ENCODE results near the gene DPP9. TPM values are rescaled to one million over a fixed set of nuclear protein-coding genes. Genes with fewer than 3 reads are reported as not detected.

Gene DPP9
- total RNA-seq, 2 experiments from 2014 or later = 40.2 to 63.8 TPM

DNA sequence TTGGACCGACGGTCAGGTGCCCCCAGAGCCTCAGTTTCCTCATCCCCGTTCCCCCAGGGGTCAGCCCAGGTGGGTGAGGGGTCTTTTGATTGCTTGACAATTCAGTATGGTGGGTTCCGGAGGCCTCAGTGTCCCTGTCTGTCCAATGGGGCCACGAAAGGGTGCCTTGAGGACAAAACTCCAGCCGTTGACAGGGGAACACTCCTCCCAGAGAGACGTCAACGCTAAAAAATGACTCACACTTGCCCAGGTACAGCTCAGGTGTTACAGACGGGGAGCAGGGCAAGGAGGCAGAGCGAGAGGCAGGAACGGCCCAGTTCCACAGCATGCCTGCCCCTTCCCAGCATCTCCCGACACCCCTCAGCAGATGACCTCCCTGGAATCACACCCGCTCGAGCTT, 82.5 kb downstream of the DPP9 start:
- Histone ChIP-seq H3K36me3 (ENCODE audit: insufficient read depth, low read length) (no peaks in the 10 kb centered on the region), H4K20me1 (ENCODE audit: insufficient read depth, low read length) (no peaks in the 10 kb centered on the region), H2AFZ (ENCODE audit: low read length) (no peak overlapping the region), H3K4me2 (ENCODE audit: low read length) (peak overlapping the region; percentile 99), H3K4me1 (ENCODE audit: insufficient read depth, low read length, poor library complexity, severe bottlenecking) (peaks cover 28% of the 10 kb centered on the region), H3K9me2 (ENCODE audit: insufficient read depth, low read length) (no peaks in the 10 kb centered on the region), H3K27ac (ENCODE audit: low read depth, low read length, poor library complexity, severe bottlenecking) (no peak overlapping the region), H3K4me3 (ENCODE audit: low read depth, low read length, poor library complexity, severe bottlenecking) (peak overlapping the region; percentile 94), H3K79me2 (ENCODE audit: insufficient read depth, low read depth, low read length) (peaks cover 17% of the 10 kb centered on the region; the same call in 1 of the 2 replicates), H3K9me3 (ENCODE audit: low read length) (no peaks in the 10 kb centered on the region)
- TF ChIP-seq, protein P1, sequence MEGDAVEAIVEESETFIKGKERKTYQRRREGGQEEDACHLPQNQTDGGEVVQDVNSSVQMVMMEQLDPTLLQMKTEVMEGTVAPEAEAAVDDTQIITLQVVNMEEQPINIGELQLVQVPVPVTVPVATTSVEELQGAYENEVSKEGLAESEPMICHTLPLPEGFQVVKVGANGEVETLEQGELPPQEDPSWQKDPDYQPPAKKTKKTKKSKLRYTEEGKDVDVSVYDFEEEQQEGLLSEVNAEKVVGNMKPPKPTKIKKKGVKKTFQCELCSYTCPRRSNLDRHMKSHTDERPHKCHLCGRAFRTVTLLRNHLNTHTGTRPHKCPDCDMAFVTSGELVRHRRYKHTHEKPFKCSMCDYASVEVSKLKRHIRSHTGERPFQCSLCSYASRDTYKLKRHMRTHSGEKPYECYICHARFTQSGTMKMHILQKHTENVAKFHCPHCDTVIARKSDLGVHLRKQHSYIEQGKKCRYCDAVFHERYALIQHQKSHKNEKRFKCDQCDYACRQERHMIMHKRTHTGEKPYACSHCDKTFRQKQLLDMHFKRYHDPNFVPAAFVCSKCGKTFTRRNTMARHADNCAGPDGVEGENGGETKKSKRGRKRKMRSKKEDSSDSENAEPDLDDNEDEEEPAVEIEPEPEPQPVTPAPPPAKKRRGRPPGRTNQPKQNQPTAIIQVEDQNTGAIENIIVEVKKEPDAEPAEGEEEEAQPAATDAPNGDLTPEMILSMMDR (conservative IDR thresholded peaks at IDR 0.05; ENCODE audit: low read length) = no peak
- no peak for TF ChIP-seq EZH2phosphoT487 (IDR thresholded peaks at IDR 0.05; ENCODE audit: borderline replicate concordance, low read depth, low read length)
- intact Hi-C loops (cut with micrococcal nuclease; ENCODE audit: unreplicated experiment) = no loop called here
- ChIA-PET POLR2A (interaction anchor here (1.0 kb wide), 1 partner anchor 13 kb away, joined by 3 read pairs; no protein-coding TSS in a partner anchor), CTCF (ENCODE audit: unreplicated experiment) (no interaction called here)
- BruUV-seq (replicated peaks) = no TSS peak
- DNase-seq (ENCODE audit: low spot score) = no peak

DNA sequence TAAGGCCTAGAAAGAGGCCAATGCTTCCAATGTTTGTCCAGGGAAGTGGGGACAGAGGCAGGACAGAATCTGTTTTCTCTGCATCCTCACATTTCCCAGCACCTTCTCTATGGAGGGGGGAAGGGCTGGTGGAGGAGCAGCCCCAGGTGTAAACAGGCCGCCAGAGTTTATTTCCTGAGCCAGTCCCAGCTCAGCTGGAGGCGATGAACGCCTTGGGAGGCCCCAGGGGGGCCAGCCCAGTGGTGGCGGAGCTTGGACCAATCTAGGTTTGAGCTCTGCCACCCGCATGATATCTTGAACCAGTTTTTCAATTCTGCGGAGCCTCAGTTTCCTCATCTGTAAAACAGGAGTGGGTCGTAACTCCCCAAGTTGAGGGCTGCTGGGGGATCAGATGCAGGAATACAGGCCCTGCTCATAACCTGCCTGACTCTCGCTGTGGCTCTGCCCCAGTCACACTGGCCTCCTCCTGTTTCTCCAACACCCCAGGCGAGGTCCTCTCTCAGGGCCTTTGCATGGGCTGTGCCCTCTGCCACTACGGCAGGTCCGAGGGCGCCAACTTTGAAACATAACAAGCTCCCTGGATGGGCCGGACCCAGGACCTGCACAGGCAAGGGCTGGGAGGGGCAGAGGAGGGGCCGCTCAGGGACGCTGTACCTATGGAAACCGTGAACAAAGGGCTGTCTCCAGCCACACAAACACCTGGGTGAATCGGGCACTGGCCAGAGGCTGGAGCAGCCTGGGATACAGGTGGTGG, 83.2 kb downstream of the DPP9 start:
- no TSS peak for BruUV-seq (replicated peaks)
- no peaks in the 10 kb centered on the region for H3K9me3 ChIP-seq (ENCODE audit: low read length)
- no peak for DNase-seq (ENCODE audit: low spot score)
- H3K9me2 ChIP-seq (ENCODE audit: insufficient read depth, low read length) = no peaks in the 10 kb centered on the region
- CTCF ChIA-PET (ENCODE audit: unreplicated experiment) = no interaction called here
- H3K4me1 ChIP-seq (ENCODE audit: insufficient read depth, low read length, poor library complexity, severe bottlenecking) = peaks cover 33% of the 10 kb centered on the region
- TF ChIP-seq, protein P1 (conservative IDR thresholded peaks at IDR 0.05; ENCODE audit: low read length) = no peak
- TF ChIP-seq EZH2phosphoT487 (IDR thresholded peaks at IDR 0.05; ENCODE audit: borderline replicate concordance, low read depth, low read length) = no peak
- H3K36me3 ChIP-seq (ENCODE audit: insufficient read depth, low read length) = no peaks in the 10 kb centered on the region
- peak overlapping the region; percentile 42 for H3K27ac ChIP-seq (ENCODE audit: low read depth, low read length, poor library complexity, severe bottlenecking)
- POLR2A ChIA-PET = interaction anchor here (1.0 kb wide), 1 partner anchor 13 kb away, joined by 3 read pairs; no protein-coding TSS in a partner anchor
- no peak overlapping the region for H2AFZ ChIP-seq (ENCODE audit: low read length)
- intact Hi-C loops (cut with micrococcal nuclease; ENCODE audit: unreplicated experiment) = no loop called here
- peak overlapping the region; percentile 99 for H3K4me2 ChIP-seq (ENCODE audit: low read length)
- H3K4me3 ChIP-seq (ENCODE audit: low read depth, low read length, poor library complexity, severe bottlenecking) = peak overlapping the region; percentile 94
- peaks cover 17% of the 10 kb centered on the region; the same call in 1 of the 2 replicates for H3K79me2 ChIP-seq (ENCODE audit: insufficient read depth, low read depth, low read length)
- no peaks in the 10 kb centered on the region for H4K20me1 ChIP-seq (ENCODE audit: insufficient read depth, low read length)

All from OCI-LY7 (cell line).